K562 (cell line): ENCODE measurements around the gene DNAH9. TPM values are rescaled to one million over a fixed set of nuclear protein-coding genes. Genes with fewer than 3 reads are reported as not detected.

Source experiments
- ATAC-seq: fragments of 200-7000 bp; cut with Tn5 transposase; 3 replicates; pipeline ENCODE4 v1.9.1; 2020; ENCODE audit warnings: moderate library complexity
- BruUV-seq: library from RNA; stranded (reverse); fragments of 400-500 nt; replicated peaks from 2 replicates; lab custom pipeline; 2021; lab: Mats Ljungman, UMichigan
- CTCF ChIA-PET: fragments of 300-600 bp; formaldehyde crosslinking; extraction: SDS; loops from one replicate; lab custom pipeline; 2021; ENCODE audit warnings: low intra/inter-chr PET ratio; lab: Yijun Ruan, JAX
- POLR2A ChIA-PET: fragments of 300-600, 350-650 bp; sonication (Branson Sonifier 250); formaldehyde crosslinking; extraction: SDS; loops from one replicate; lab custom pipeline; 2021; ENCODE audit warnings: antibody characterized with exemption, inconsistent platforms; lab: Yijun Ruan, JAX
- DNase-seq, 4 experiments: peaks; one replicate each; pipeline versions ENCODE4 v3.0.0 to v3.0.0-alpha.2; 2011 to 2018; ENCODE audit warnings: low spot score in 3 of 4, mixed read lengths in 3 of 4; ENCODE audit errors: extremely low read depth in 1 of 4
- FAIRE-seq: peaks from 2 replicates; lab custom pipeline; 2011; peaks lifted over from hg19 to GRCh38; lab: Jason Lieb, UNC
- H2AFZ ChIP-seq: 2 replicates; pipeline ENCODE4 v1.6.0; 2011; ENCODE audit warnings: low read depth, low read length, control low read depth, inconsistent platforms
- H3K27ac ChIP-seq: fragments of 200-600 bp; 3 replicates; pipeline ENCODE4 v1.8.0; 2011; ENCODE audit warnings: low read depth, mild to moderate bottlenecking, control low read depth, inconsistent platforms, low read length, moderate library complexity, mixed read lengths; ENCODE audit errors: extremely low read depth
- H3K27me3 ChIP-seq, 2 experiments: fragments of 300-600 bp in 1 of 2; 2 replicates in 1 of 2; 3 replicates in 1 of 2; pipeline versions ENCODE4 v1.6.0 to v1.8.0; 2011; ENCODE audit warnings: inconsistent platforms in 2 of 2, low read length in 2 of 2, mild to moderate bottlenecking in 1 of 2, mixed read lengths in 1 of 2, moderate library complexity in 1 of 2; ENCODE audit not compliant: control insufficient read depth in 2 of 2, insufficient read depth in 2 of 2
- H3K36me3 ChIP-seq: fragments of 300-600 bp; 3 replicates; pipeline ENCODE4 v1.8.0; 2011; ENCODE audit warnings: mild to moderate bottlenecking, low read length, inconsistent platforms; ENCODE audit not compliant: control insufficient read depth, insufficient read depth
- H3K4me1 ChIP-seq, 2 experiments: fragments of 200-600 bp in 1 of 2; replicated peaks in 1 of 2; 2 replicates in 1 of 2; 3 replicates in 1 of 2; pipeline versions ENCODE4 v1.5.1 to v1.8.0; 2011; ENCODE audit warnings: inconsistent platforms in 2 of 2, low read length in 2 of 2, mild to moderate bottlenecking in 1 of 2, mixed read lengths in 1 of 2, moderate library complexity in 1 of 2; ENCODE audit not compliant: control insufficient read depth in 2 of 2, insufficient read depth in 2 of 2
- H3K4me2 ChIP-seq: 2 replicates; pipeline ENCODE4 v1.6.1; 2011; ENCODE audit warnings: low read length, control low read depth, inconsistent platforms, mixed read lengths; ENCODE audit not compliant: insufficient read depth
- H3K4me3 ChIP-seq: fragments of 200-600 bp; sonication (generic), shearing (Covaris generic); 2 replicates; pipeline ENCODE4 v1.5.1; 2016; ENCODE audit warnings: control low read depth, inconsistent platforms
- H3K79me2 ChIP-seq: fragments of 200-600 bp; 3 replicates; pipeline ENCODE4 v1.8.0; 2011; ENCODE audit warnings: low read length, inconsistent platforms; ENCODE audit not compliant: control insufficient read depth, insufficient read depth
- H3K9ac ChIP-seq, 2 experiments: 2 replicates each; pipeline versions ENCODE4 v1.6.0 to v1.6.1; 2011; ENCODE audit warnings: low read depth in 2 of 2, low read length in 2 of 2, control low read depth in 1 of 2, inconsistent platforms in 1 of 2, mild to moderate bottlenecking in 1 of 2, mixed read lengths in 1 of 2; ENCODE audit not compliant: insufficient read depth in 1 of 2
- H3K9me1 ChIP-seq: one replicate; pipeline ENCODE4 v1.6.0; 2011; ENCODE audit warnings: inconsistent platforms, mild to moderate bottlenecking, low read length, moderate library complexity; ENCODE audit not compliant: control insufficient read depth, insufficient read depth
- H3K9me3 ChIP-seq: replicated peaks from 2 replicates; pipeline ENCODE4 v1.5.1; 2011; ENCODE audit warnings: low read depth, low read length, inconsistent platforms; ENCODE audit not compliant: control insufficient read depth, insufficient read depth
- H4K20me1 ChIP-seq: replicated peaks from 2 replicates; pipeline ENCODE4 v1.6.1; 2011; ENCODE audit warnings: low read length, inconsistent platforms, mixed read lengths; ENCODE audit not compliant: control insufficient read depth, insufficient read depth
- BHLHE40 ChIP-seq: IDR thresholded peaks from 2 replicates; pipeline ENCODE4 v1.6.1; 2011; ENCODE audit warnings: low read length, improper control_type of control experiment
- FOXM1 ChIP-seq, 2 experiments: fragments of 450-650 bp in 1 of 2; sonication (generic) in 1 of 2; formaldehyde crosslinking in 1 of 2; IDR thresholded peaks; 2 replicates each; pipeline versions ENCODE4 v1.6.1 to v1.9.0; 2017 to 2022; ENCODE audit warnings: low read depth in 2 of 2, mild to moderate bottlenecking in 2 of 2, missing genetic modification reagents in 1 of 2, moderate library complexity in 1 of 2
- GATAD2B ChIP-seq: fragments of 450-650 bp; IDR thresholded peaks from 2 replicates; pipeline ENCODE4 v1.6.1; 2017; ENCODE audit warnings: mild to moderate bottlenecking, borderline replicate concordance
- POLR2AphosphoS2 ChIP-seq: IDR thresholded peaks from 2 replicates; pipeline ENCODE4 v1.6.1; 2012; ENCODE audit warnings: low read length, improper control_type of control experiment
- RERE ChIP-seq: sonication (generic); formaldehyde crosslinking; IDR thresholded peaks from 2 replicates; pipeline ENCODE4 v1.8.0; 2023; ENCODE audit warnings: missing genetic modification reagents, mild to moderate bottlenecking, borderline replicate concordance
- SMAD1 ChIP-seq: fragments of 150-350 bp; IDR thresholded peaks from 2 replicates; pipeline ENCODE4 v1.6.1; 2014; ENCODE audit warnings: low read length, low read depth; ENCODE audit not compliant: partially characterized antibody
- STAT6 ChIP-seq: sonication (generic); formaldehyde crosslinking; IDR thresholded peaks from 2 replicates; pipeline ENCODE4 v1.8.1; 2023; ENCODE audit warnings: mild to moderate bottlenecking, missing genetic modification reagents
- THRAP3 ChIP-seq: fragments of 450-650 bp; IDR thresholded peaks from 2 replicates; pipeline ENCODE4 v1.6.1; 2016; ENCODE audit warnings: mild to moderate bottlenecking, inconsistent platforms, borderline replicate concordance
- U2AF1 ChIP-seq: fragments of 200-400 bp; formaldehyde crosslinking; optimal IDR thresholded peaks from 2 replicates; pipeline ENCODE3; 2017; ENCODE audit warnings: mild to moderate bottlenecking, low read depth, low read length, moderate library complexity
- ZNF134 ChIP-seq: fragments of 250-450 bp; sonication (Bioruptor Pico); conservative IDR thresholded peaks from 2 replicates; pipeline ENCODE4 v1.4.0; 2020
- ZNF280A ChIP-seq: fragments of 450-650 bp; IDR thresholded peaks from 2 replicates; pipeline ENCODE4 v1.6.1; 2018; ENCODE audit warnings: mild to moderate bottlenecking, low read depth; ENCODE audit not compliant: partially characterized antibody
- ZNF668 ChIP-seq: fragments of 250-450 bp; sonication (Bioruptor Pico); IDR thresholded peaks from 2 replicates; pipeline ENCODE4 v1.8.0; 2022; ENCODE audit warnings: mild to moderate bottlenecking, inconsistent platforms
- WGBS: fragments of 100-300 bp; shearing (Covaris generic); methylation state at CpG from one replicate; pipeline ENCODE4 v1.1.6; 2016; ENCODE audit warnings: low coverage, mixed read lengths; ENCODE audit not compliant: insufficient coverage; ENCODE audit errors: missing lambda C conversion rate; 5-methylcytosine and 5-hydroxymethylcytosine counted together
- in situ Hi-C: fragments of 300-500 bp; cut with MboI; formaldehyde crosslinking; loops from 4 replicates; pipeline ENCODE4 v1.15.0; 2018; ENCODE audit warnings: inconsistent platforms, mixed read lengths
- intact Hi-C: fragments of 100-400 bp; cut with micrococcal nuclease; formaldehyde crosslinking; loops from 2 replicates; pipeline ENCODE4 v1.14.2; 2022
- polyA plus RNA-seq, 8 experiments: library from polyadenylated mRNA; depleted of rRNA in 4 of 8; stranded (reverse) in 5 of 8; unstranded in 3 of 8; fragments of >200 nt; fragmentation: Nextera tagmentation in 2 of 8; fragmentation: Illumina TruSeq in 1 of 8; extraction: Ambion mirVana in 2 of 8; extraction: Trizol in 1 of 8; gene quantifications; 2 replicates each; pipeline versions ENCODE4 v1.2.1 to v1.2.3, GENCODE V29; 2011 to 2014; ENCODE audit warnings: inconsistent platforms in 1 of 8, missing spikeins in 1 of 8
- total RNA-seq, 7 experiments: library from RNA; depleted of rRNA in 6 of 7; stranded (reverse); fragments of >200 nt in 6 of 7; fragmentation: Illumina TruSeq in 2 of 7; extraction: Trizol in 2 of 7; gene quantifications; 2 replicates each; pipeline versions ENCODE4 v1.2.1 to v1.2.3, GENCODE V29; 2011 to 2021; ENCODE audit warnings: low replicate concordance in 1 of 7

DNAH9 gene
- total and polyA plus RNA-seq, 9 of the 15 experiments (the other 6 are each of a cell fraction or from before 2014, with no cell fraction given) = not detected

- TF ChIP-seq THRAP3 (no peak), ZNF134 (CRISPR knock-in tag) (no peak), FOXM1 (IDR thresholded peaks at IDR 0.05; ENCODE audit: low read depth) (no peak), FOXM1 (CRISPR knock-in tag; IDR thresholded peaks at IDR 0.05; ENCODE audit: low read depth) (no peak), ZNF280A (no peak), SMAD1 (no peak)
These were observed 139.0 kb downstream of the DNAH9 start (continued) for GRCh38 chr17:11737313-11737679.

GRCh38 chr17:11738151-11738550 is 139.9 kb downstream of the DNAH9 start:
- Histone ChIP-seq H3K9me3 (no peaks in the 10 kb centered on the region), H3K4me1 (no peaks in the 10 kb centered on the region; a peak in 2 of 5 replicates), H3K9me1 (no peaks in the 10 kb centered on the region), H3K9ac (no peak overlapping the region), H4K20me1 (no peaks in the 10 kb centered on the region), H3K27ac (no peak overlapping the region), H2AFZ (no peak overlapping the region), H3K4me2 (no peak overlapping the region), H3K27me3 (peaks cover 0 to 4% of the 10 kb centered on the region in 2 experiments; a peak in 1 of 5 replicates), H3K79me2 (no peaks in the 10 kb centered on the region), H3K4me3 (no peak overlapping the region), H3K36me3 (no peaks in the 10 kb centered on the region)
- no peak for DNase-seq
- in situ Hi-C loops = no loop called here
- intact Hi-C loops = no loop called here
- POLR2A ChIA-PET = interaction anchor here (0.6 kb wide), 1 partner anchor 8 kb away, joined by 3 read pairs; no protein-coding TSS in a partner anchor
- ATAC-seq = no peak
- no peak for FAIRE-seq
- CTCF ChIA-PET = no interaction called here
- BruUV-seq = no TSS peak
- 5% methylated on average over 5 of the region's 6 CpGs for WGBS
- TF ChIP-seq U2AF1 = no peak
- no peak for TF ChIP-seq STAT6 (CRISPR knock-in tag)
- TF ChIP-seq BHLHE40 = no peak
- TF ChIP-seq POLR2AphosphoS2 = no peak
- TF ChIP-seq GATAD2B = no peak
- TF ChIP-seq RERE (CRISPR knock-in tag) = no peak
- no peak for TF ChIP-seq ZNF668
